ENCODE data around the gene CHRNB1. TPM values are rescaled to one million over a fixed set of nuclear protein-coding genes. Genes with fewer than 3 reads are reported as not detected.

Gene CHRNB1
- total and polyA plus RNA-seq, 2 of the 8 experiments (the other 6 are each of a cell fraction or from before 2014, with no cell fraction given) = 14.1 to 28.2 TPM

DNA sequence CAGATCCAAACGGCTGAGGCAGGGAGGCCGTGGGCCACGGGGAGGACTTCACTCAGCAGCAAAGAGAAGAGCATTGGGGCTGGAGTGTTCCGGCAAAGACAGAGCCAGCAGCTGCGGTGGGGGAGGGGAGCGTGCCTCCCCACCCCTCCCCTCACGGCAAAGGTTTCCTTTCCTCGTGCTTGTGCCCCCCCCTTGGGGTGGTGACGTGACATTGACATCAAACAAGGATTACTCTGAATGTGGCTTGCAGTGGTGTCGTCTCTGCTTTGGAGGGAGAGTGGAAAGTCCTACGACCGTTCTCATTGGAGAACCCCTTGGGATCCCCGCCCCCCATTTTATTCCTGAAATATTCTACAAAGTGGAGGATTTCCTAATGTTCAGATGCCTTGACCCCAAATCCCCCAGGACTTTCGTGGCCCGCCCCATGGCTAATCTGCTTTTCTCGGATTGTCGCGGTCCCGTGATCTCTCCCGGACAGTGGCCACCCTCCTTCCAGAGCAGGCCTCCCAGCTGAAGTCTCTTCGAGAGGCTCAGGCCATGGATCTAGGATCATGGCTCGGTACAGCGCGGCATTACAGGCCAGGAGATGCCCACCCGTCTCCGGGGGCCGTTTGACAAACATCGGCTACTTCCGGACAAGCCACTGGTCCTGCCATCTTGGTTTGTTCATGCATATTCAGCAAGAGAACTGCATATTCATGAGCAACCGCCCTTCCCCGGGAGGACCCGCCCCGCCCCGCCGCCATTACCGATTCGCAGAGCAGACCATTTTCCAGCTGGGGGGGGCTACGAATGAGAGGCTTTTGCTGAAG is 38.6 kb downstream of the CHRNB1 start:
- ChIA-PET POLR2A (ENCODE audit: partially characterized antibody) (interaction anchor here (0.6 to 14.3 kb wide), 45 partner anchors 7 to 224 kb away, joined by 3 to 339 read pairs (median 5); partner anchors contain the start of genes ACAP1, CD68, CHRNB1 and FGF11), CTCF (ENCODE audit: partially characterized antibody) (no interaction called here)
- H4K8ac ChIP-seq (ENCODE audit: extremely low read depth, insufficient read depth, low read length) = peak overlapping the region; percentile 94; the same call in 1 of the 2 replicates
- H3K79me1 ChIP-seq (ENCODE audit: low read depth, low read length) = peaks cover 5% of the 10 kb centered on the region
- peaks cover 2 to 21% (median 16%) of the 10 kb centered on the region in 4 experiments for H3K4me1 ChIP-seq (replicated peaks in 1 of 4; ENCODE audit: control insufficient read depth in 3 of 4, insufficient read depth in 4 of 4, low read length in 3 of 4)
- no peak overlapping the region for H3K23ac ChIP-seq (ENCODE audit: insufficient read length)
- peak overlapping the region; percentile 72; the same call in 1 of the 2 replicates for H2BK15ac ChIP-seq (ENCODE audit: low read length)
- H3K4me2 ChIP-seq (ENCODE audit: insufficient read depth in 1 of 2, low read depth in 2 of 2, low read length in 2 of 2) = peak overlapping the region; percentile 83 to 96
- H2BK20ac ChIP-seq (ENCODE audit: low read length) = no peak overlapping the region
- H3K23me2 ChIP-seq (ENCODE audit: low read depth, low read length) = peaks cover 19% of the 10 kb centered on the region
- H2BK120ac ChIP-seq (replicated peaks; ENCODE audit: low read depth, low read length) = peak overlapping the region; percentile 80
- H3K79me2 ChIP-seq (ENCODE audit: control insufficient read depth in 1 of 2, insufficient read depth in 2 of 2, low read length in 2 of 2) = peaks cover 21 to 39% of the 10 kb centered on the region in 2 experiments
- FAIRE-seq (no peak), DNase-seq (ENCODE audit: low read depth in 1 of 2, low spot score in 2 of 2) (peak; percentile 74 to 91)
- peaks cover 9 to 13% of the 10 kb centered on the region in 2 experiments for H4K20me1 ChIP-seq (replicated peaks in 1 of 2; ENCODE audit: control insufficient read depth in 1 of 2, insufficient read depth in 2 of 2, low read length in 2 of 2)
- H2AK5ac ChIP-seq (ENCODE audit: low read depth, low read length) = 0 out of 2 replicates have a peak overlapping the region, but pooled peaks have one; percentile 16
- peak overlapping the region; percentile 49 for H4K91ac ChIP-seq (replicated peaks; ENCODE audit: insufficient read length, low read length)
- H3K4ac ChIP-seq (replicated peaks; ENCODE audit: insufficient read length, low read depth, low read length) = peak overlapping the region; percentile 98
- peak overlapping the region; percentile 93 for H2BK12ac ChIP-seq (ENCODE audit: low read depth, low read length)
- H3K27me3 ChIP-seq (replicated peaks in 1 of 4; ENCODE audit: control insufficient read depth in 3 of 4, extremely low read depth in 1 of 4, insufficient read depth in 3 of 4, low read length in 3 of 4) = no peaks in the 10 kb centered on the region
- peak overlapping the region; percentile 96 for H3K56ac ChIP-seq (replicated peaks; ENCODE audit: insufficient read length, low read depth, low read length)
- H3K9me3 ChIP-seq (ENCODE audit: insufficient read depth in 2 of 2, low read depth in 1 of 2, low read length in 1 of 2) = no peaks in the 10 kb centered on the region
- H3K9ac ChIP-seq (replicated peaks in 1 of 4; ENCODE audit: extremely low read depth in 1 of 4, low read depth in 3 of 4, low read length in 3 of 4) = peak overlapping the region; percentile 86 to 98 (median 90)
- H2BK5ac ChIP-seq (ENCODE audit: low read depth, low read length) = peak overlapping the region; percentile 99
- H2AFZ ChIP-seq (ENCODE audit: low read length) = peak overlapping the region; percentile 19; the same call in 1 of the 2 replicates
- H3K18ac ChIP-seq (ENCODE audit: extremely low read depth, low read length) = peak overlapping the region; percentile 96
- no peak overlapping the region for H3K14ac ChIP-seq (ENCODE audit: insufficient read length)
- H3K4me3 ChIP-seq (ENCODE audit: extremely low read depth in 1 of 4, insufficient read depth in 2 of 4, low read depth in 3 of 4, low read length in 4 of 4) = peak overlapping the region; percentile 65 to 85 (median 80)
- peak overlapping the region; percentile 95 for H4K5ac ChIP-seq (ENCODE audit: insufficient read length, low read depth, low read length)
- peak overlapping the region; percentile 96 for H3K27ac ChIP-seq (ENCODE audit: low read depth, low read length)
- H3K36me3 ChIP-seq (ENCODE audit: control insufficient read depth in 2 of 4, insufficient read depth in 4 of 4, low read length in 3 of 4) = no peaks in the 10 kb centered on the region
- 9% methylated on average over 34 of the region's 38 CpGs; no CpG with 5 or more reads in 1 of the 2 experiments for WGBS, 2 experiments (ENCODE audit: extremely low coverage in 1 of 2, insufficient coverage in 1 of 2, insufficient read length in 1 of 2, insufficient replicate concordance in 2 of 2, low coverage in 1 of 2, low lambda C conversion rate in 2 of 2, missing lambda C conversion rate in 1 of 2)
- TF ChIP-seq ATF3 (IDR thresholded peaks at IDR 0.05; ENCODE audit: insufficient read depth, low read depth, low read length) (no peak), CBX8 (IDR thresholded peaks at IDR 0.05; ENCODE audit: borderline replicate concordance, low read depth, low read length) (no peak), KDM1A (IDR thresholded peaks at IDR 0.05; ENCODE audit: borderline replicate concordance, low read length) (no peak), JUND (IDR thresholded peaks at IDR 0.05; ENCODE audit: low read length) (no peak), EP300 (IDR thresholded peaks at IDR 0.05; ENCODE audit: borderline replicate concordance in 1 of 2, low read depth in 2 of 2, low read length in 2 of 2) (no peak), CBX5 (IDR thresholded peaks at IDR 0.05; ENCODE audit: low read depth, low read length) (no peak), CEBPB (IDR thresholded peaks at IDR 0.05; ENCODE audit: low read depth, low read length) (no peak), SP4 (IDR thresholded peaks at IDR 0.05; ENCODE audit: low read length) (peak; percentile 57; the same call in 1 of the 2 replicates), SP2 (IDR thresholded peaks at IDR 0.05; ENCODE audit: low read length) (no peak), RAD21 (IDR thresholded peaks at IDR 0.05 in 1 of 2, conservative IDR thresholded peaks at IDR 0.05 in 1 of 2; ENCODE audit: low read depth in 2 of 2, low read length in 2 of 2) (peak in 1 of 2 experiments; percentile 18; a peak in 1 of 4 replicates), SP1 (IDR thresholded peaks at IDR 0.05; ENCODE audit: low read depth, low read length) (no peak)
